ENCODE results near the gene SEMA4D. TPM values are rescaled to one million over a fixed set of nuclear protein-coding genes. Genes with fewer than 3 reads are reported as not detected.

Gene SEMA4D
- total and polyA plus RNA-seq, 2 of the 13 experiments (the other 11 are each of a cell fraction or from before 2014, with no cell fraction given) = 0.13 to 0.16 TPM

- intact Hi-C loops (cut with micrococcal nuclease; ENCODE audit: unreplicated experiment) = no loop called here
- DNase-seq (ENCODE audit: low spot score) (no peak), FAIRE-seq (no peak), ATAC-seq (no peak)
- 82% methylated on average over 12 of the region's 16 CpGs for WGBS (ENCODE audit: low lambda C conversion rate)
- no peaks in the 10 kb centered on the region for H3K36me3 ChIP-seq (replicated peaks in 1 of 2; ENCODE audit: control insufficient read depth in 1 of 2, insufficient read depth in 2 of 2, low read length in 2 of 2)
- no peak overlapping the region for H2AFZ ChIP-seq (ENCODE audit: low read length)
- H3K79me2 ChIP-seq (ENCODE audit: insufficient read depth, low read length) = no peaks in the 10 kb centered on the region
- no peak overlapping the region for H3K27ac ChIP-seq (ENCODE audit: extremely low read length, insufficient read depth, low read length)
- ChIA-PET POLR2A (no interaction called here), CTCF (ENCODE audit: low intra/inter-chr PET ratio, low total read pairs) (no interaction called here)
- no peaks in the 10 kb centered on the region for H3K9me3 ChIP-seq (ENCODE audit: low read length)
- H4K20me1 ChIP-seq (ENCODE audit: insufficient read depth, low read length) = no peaks in the 10 kb centered on the region
- no TSS peak for BruUV-seq (replicated peaks)
- H3K4me2 ChIP-seq (ENCODE audit: low read depth, low read length) = no peak overlapping the region
- no peaks in the 10 kb centered on the region for H3K4me1 ChIP-seq (ENCODE audit: insufficient read depth, low read length)
- in situ Hi-C loops (cut with HindIII; ENCODE audit: extremely low pct_ligation_motif_present, low pct_unique_long_range_greater_than_20kb) = no loop called here
- no peak overlapping the region for H3K4me3 ChIP-seq (replicated peaks in 1 of 3; ENCODE audit: insufficient read depth in 1 of 3, low read depth in 2 of 3, low read length in 3 of 3)
- no peak overlapping the region for H3K9ac ChIP-seq (ENCODE audit: insufficient read depth, low read depth, low read length)
- peaks cover 2 to 26% of the 10 kb centered on the region in 2 experiments; a peak in 3 of 5 replicates for H3K27me3 ChIP-seq (ENCODE audit: control insufficient read depth in 1 of 2, insufficient read depth in 2 of 2, low read length in 2 of 2)
- no peak for TF ChIP-seq SALL2 (CRISPR knock-in tag; IDR thresholded peaks at IDR 0.05)
- no peak for TF ChIP-seq TEAD2 (CRISPR knock-in tag; IDR thresholded peaks at IDR 0.05)
- TF ChIP-seq RBM22 (optimal IDR thresholded peaks at IDR 0.05; ENCODE audit: low read length) = no peak
- no peak for TF ChIP-seq TSC22D2 (CRISPR knock-in tag; IDR thresholded peaks at IDR 0.05; ENCODE audit: borderline replicate concordance)
- no peak for TF ChIP-seq FOXP1 (IDR thresholded peaks at IDR 0.05)
- no peak for TF ChIP-seq FOXP1 (CRISPR knock-in tag; IDR thresholded peaks at IDR 0.05)
- TF ChIP-seq, protein P1, sequence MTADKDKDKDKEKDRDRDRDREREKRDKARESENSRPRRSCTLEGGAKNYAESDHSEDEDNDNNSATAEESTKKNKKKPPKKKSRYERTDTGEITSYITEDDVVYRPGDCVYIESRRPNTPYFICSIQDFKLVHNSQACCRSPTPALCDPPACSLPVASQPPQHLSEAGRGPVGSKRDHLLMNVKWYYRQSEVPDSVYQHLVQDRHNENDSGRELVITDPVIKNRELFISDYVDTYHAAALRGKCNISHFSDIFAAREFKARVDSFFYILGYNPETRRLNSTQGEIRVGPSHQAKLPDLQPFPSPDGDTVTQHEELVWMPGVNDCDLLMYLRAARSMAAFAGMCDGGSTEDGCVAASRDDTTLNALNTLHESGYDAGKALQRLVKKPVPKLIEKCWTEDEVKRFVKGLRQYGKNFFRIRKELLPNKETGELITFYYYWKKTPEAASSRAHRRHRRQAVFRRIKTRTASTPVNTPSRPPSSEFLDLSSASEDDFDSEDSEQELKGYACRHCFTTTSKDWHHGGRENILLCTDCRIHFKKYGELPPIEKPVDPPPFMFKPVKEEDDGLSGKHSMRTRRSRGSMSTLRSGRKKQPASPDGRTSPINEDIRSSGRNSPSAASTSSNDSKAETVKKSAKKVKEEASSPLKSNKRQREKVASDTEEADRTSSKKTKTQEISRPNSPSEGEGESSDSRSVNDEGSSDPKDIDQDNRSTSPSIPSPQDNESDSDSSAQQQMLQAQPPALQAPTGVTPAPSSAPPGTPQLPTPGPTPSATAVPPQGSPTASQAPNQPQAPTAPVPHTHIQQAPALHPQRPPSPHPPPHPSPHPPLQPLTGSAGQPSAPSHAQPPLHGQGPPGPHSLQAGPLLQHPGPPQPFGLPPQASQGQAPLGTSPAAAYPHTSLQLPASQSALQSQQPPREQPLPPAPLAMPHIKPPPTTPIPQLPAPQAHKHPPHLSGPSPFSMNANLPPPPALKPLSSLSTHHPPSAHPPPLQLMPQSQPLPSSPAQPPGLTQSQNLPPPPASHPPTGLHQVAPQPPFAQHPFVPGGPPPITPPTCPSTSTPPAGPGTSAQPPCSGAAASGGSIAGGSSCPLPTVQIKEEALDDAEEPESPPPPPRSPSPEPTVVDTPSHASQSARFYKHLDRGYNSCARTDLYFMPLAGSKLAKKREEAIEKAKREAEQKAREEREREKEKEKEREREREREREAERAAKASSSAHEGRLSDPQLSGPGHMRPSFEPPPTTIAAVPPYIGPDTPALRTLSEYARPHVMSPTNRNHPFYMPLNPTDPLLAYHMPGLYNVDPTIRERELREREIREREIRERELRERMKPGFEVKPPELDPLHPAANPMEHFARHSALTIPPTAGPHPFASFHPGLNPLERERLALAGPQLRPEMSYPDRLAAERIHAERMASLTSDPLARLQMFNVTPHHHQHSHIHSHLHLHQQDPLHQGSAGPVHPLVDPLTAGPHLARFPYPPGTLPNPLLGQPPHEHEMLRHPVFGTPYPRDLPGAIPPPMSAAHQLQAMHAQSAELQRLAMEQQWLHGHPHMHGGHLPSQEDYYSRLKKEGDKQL (CRISPR knock-in tag; IDR thresholded peaks at IDR 0.05; ENCODE audit: low read depth) = no peak
- no peak for TF ChIP-seq GATAD2A (CRISPR knock-in tag; IDR thresholded peaks at IDR 0.05)
- TF ChIP-seq ZNF234 (CRISPR knock-in tag; conservative IDR thresholded peaks at IDR 0.05) = no peak
- no peak for TF ChIP-seq PHF8 (CRISPR knock-in tag; IDR thresholded peaks at IDR 0.05)
- no peak for TF ChIP-seq BCL6 (CRISPR knock-in tag; IDR thresholded peaks at IDR 0.05)
- no peak for TF ChIP-seq CEBPG (CRISPR knock-in tag; IDR thresholded peaks at IDR 0.05)
- TF ChIP-seq, protein P2, sequence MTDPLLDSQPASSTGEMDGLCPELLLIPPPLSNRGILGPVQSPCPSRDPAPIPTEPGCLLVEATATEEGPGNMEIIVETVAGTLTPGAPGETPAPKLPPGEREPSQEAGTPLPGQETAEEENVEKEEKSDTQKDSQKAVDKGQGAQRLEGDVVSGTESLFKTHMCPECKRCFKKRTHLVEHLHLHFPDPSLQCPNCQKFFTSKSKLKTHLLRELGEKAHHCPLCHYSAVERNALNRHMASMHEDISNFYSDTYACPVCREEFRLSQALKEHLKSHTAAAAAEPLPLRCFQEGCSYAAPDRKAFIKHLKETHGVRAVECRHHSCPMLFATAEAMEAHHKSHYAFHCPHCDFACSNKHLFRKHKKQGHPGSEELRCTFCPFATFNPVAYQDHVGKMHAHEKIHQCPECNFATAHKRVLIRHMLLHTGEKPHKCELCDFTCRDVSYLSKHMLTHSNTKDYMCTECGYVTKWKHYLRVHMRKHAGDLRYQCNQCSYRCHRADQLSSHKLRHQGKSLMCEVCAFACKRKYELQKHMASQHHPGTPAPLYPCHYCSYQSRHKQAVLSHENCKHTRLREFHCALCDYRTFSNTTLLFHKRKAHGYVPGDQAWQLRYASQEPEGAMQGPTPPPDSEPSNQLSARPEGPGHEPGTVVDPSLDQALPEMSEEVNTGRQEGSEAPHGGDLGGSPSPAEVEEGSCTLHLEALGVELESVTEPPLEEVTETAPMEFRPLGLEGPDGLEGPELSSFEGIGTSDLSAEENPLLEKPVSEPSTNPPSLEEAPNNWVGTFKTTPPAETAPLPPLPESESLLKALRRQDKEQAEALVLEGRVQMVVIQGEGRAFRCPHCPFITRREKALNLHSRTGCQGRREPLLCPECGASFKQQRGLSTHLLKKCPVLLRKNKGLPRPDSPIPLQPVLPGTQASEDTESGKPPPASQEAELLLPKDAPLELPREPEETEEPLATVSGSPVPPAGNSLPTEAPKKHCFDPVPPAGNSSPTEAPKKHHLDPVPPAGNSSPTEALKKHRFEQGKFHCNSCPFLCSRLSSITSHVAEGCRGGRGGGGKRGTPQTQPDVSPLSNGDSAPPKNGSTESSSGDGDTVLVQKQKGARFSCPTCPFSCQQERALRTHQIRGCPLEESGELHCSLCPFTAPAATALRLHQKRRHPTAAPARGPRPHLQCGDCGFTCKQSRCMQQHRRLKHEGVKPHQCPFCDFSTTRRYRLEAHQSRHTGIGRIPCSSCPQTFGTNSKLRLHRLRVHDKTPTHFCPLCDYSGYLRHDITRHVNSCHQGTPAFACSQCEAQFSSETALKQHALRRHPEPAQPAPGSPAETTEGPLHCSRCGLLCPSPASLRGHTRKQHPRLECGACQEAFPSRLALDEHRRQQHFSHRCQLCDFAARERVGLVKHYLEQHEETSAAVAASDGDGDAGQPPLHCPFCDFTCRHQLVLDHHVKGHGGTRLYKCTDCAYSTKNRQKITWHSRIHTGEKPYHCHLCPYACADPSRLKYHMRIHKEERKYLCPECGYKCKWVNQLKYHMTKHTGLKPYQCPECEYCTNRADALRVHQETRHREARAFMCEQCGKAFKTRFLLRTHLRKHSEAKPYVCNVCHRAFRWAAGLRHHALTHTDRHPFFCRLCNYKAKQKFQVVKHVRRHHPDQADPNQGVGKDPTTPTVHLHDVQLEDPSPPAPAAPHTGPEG (CRISPR knock-in tag; IDR thresholded peaks at IDR 0.05) = no peak
- no peak for TF ChIP-seq MED13 (CRISPR knock-in tag; IDR thresholded peaks at IDR 0.05)
- TF ChIP-seq SP5 (CRISPR knock-in tag; IDR thresholded peaks at IDR 0.05; ENCODE audit: borderline replicate concordance, low read depth) = no peak
- no peak for TF ChIP-seq ZFP41 (CRISPR knock-in tag; IDR thresholded peaks at IDR 0.05; ENCODE audit: borderline replicate concordance)
Measured at GRCh38 chr9:89440951-89441654, 56.8 kb downstream of the SEMA4D start.
